Colonic mucosa (tissue), 4 donors: ENCODE results near the gene CNTNAP5. TPM values are rescaled to one million over a fixed set of nuclear protein-coding genes. Genes with fewer than 3 reads are reported as not detected.

Experiments
- DNase-seq: peaks from one replicate; pipeline ENCODE4 v3.0.0-alpha.2; 2020
- H3K27ac ChIP-seq: fragments of 200-600 bp; one replicate; pipeline ENCODE4 v1.8.0; 2021
- H3K27me3 ChIP-seq: fragments of 200-600 bp; one replicate; pipeline ENCODE4 v1.8.0; 2021
- H3K36me3 ChIP-seq: fragments of 200-600 bp; one replicate; pipeline ENCODE4 v1.8.0; 2021
- H3K4me1 ChIP-seq: fragments of 200-600 bp; one replicate; pipeline ENCODE4 v1.8.0; 2021; ENCODE audit warnings: mild to moderate bottlenecking
- H3K4me3 ChIP-seq: fragments of 200-600 bp; one replicate; pipeline ENCODE4 v1.8.0; 2021
- H3K9ac ChIP-seq, 2 donors: one replicate each; pipeline ENCODE4 v1.7.0; 2013; ENCODE audit warnings: control low read depth in 2 of 2, low read depth in 2 of 2, low read length in 2 of 2
- H3K9me3 ChIP-seq: fragments of 200-600 bp; one replicate; pipeline ENCODE4 v1.8.0; 2021
- intact Hi-C: fragments of 100-400 bp; cut with DNase I; formaldehyde crosslinking; loops from one replicate; pipeline ENCODE4 v1.14.1; 2022
- total RNA-seq, 2 donors: library from RNA; stranded (reverse); fragmentation: NEBNext Ultra II Directional in 1 of 2; extraction: Animal tissue kit (Norgen Biotek cat#: 25700) in 1 of 2; gene quantifications; one replicate each; pipeline ENCODE4 v1.2.1, GENCODE V29; 2021
- TF ChIP-seq, protein P1 (sequence below): fragments of 200-600 bp; IDR thresholded peaks from one replicate; pipeline ENCODE4 v1.8.0; 2022; ENCODE audit warnings: antibody characterized with exemption, mild to moderate bottlenecking
- donor health status: healthy.
- donor health status: DM: no; HTN: no; CAD: no.
- donor health status: DM: no; HTN: no; CAD: no.

The CNTNAP5 gene
- total RNA-seq, 2 donors from 2014 or later, result 0.35 TPM; not detected in 1

DNA sequence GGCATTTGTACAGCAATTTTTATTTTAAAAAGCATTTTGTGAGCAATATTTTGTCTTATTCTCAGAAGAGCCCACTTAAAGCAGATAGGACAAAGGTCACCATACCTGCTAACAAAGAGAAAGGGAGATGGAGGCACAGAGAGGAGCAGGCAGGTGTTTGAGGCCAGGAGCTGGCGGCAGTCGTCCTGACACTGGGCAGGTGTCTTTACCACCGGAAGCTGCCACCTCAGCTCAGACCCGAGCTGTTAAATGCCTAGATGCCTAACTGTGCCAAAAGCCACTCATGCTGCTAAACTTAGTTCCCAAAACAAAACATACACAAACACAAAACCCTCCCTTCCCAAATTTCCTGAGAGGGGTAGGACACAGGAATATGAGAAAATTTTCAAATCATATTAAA, 120.9 kb downstream of the CNTNAP5 start:
- intact Hi-C loops, result no loop called here
- Histone ChIP-seq H3K27me3 (no peaks in the 10 kb centered on the region), H3K4me3 (no peak overlapping the region), H3K36me3 (no peaks in the 10 kb centered on the region), H3K4me1 (no peaks in the 10 kb centered on the region), H3K27ac (no peak overlapping the region), H3K9me3 (no peaks in the 10 kb centered on the region), H3K9ac (no peak overlapping the region)
- no peak for DNase-seq
- TF ChIP-seq, protein P1, sequence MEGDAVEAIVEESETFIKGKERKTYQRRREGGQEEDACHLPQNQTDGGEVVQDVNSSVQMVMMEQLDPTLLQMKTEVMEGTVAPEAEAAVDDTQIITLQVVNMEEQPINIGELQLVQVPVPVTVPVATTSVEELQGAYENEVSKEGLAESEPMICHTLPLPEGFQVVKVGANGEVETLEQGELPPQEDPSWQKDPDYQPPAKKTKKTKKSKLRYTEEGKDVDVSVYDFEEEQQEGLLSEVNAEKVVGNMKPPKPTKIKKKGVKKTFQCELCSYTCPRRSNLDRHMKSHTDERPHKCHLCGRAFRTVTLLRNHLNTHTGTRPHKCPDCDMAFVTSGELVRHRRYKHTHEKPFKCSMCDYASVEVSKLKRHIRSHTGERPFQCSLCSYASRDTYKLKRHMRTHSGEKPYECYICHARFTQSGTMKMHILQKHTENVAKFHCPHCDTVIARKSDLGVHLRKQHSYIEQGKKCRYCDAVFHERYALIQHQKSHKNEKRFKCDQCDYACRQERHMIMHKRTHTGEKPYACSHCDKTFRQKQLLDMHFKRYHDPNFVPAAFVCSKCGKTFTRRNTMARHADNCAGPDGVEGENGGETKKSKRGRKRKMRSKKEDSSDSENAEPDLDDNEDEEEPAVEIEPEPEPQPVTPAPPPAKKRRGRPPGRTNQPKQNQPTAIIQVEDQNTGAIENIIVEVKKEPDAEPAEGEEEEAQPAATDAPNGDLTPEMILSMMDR, result no peak

- no peaks in the 10 kb centered on the region for H3K36me3 ChIP-seq
- intact Hi-C loops, result no loop called here
- H3K4me3 ChIP-seq, result no peak overlapping the region
- H3K9ac ChIP-seq, result no peak overlapping the region
- DNase-seq, result no peak
- no peaks in the 10 kb centered on the region for H3K27me3 ChIP-seq
- H3K27ac ChIP-seq, result no peak overlapping the region
- TF ChIP-seq, protein P1, result no peak
- no peaks in the 10 kb centered on the region for H3K9me3 ChIP-seq
- no peaks in the 10 kb centered on the region for H3K4me1 ChIP-seq
Measured at GRCh38 chr2:124147552-124147951, 122.5 kb downstream of the CNTNAP5 start.

DNA sequence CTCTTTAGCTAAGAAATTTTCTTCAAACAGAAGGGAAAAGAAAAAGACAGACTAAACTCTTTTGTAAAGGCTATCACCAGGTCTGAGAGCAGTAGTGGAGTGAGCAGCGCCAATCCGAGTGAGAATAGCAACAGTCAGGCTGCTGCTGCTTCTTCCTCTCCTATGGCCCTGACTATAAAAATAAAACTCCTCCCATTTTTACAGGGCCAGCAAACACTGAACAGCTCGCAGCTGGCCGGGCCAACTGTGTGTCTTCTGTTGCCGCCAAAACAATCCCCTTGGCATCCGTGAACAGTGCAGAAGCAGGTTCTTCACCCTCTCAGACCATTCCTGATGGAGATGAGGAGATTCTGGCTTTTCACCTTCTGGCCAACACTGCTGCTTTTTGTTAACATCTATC, 124.5 kb downstream of the CNTNAP5 start:
- no peak overlapping the region for H3K9ac ChIP-seq
- DNase-seq, result no peak
- no peaks in the 10 kb centered on the region for H3K36me3 ChIP-seq
- no peak overlapping the region for H3K4me3 ChIP-seq
- H3K27me3 ChIP-seq, result no peaks in the 10 kb centered on the region
- no peak overlapping the region for H3K27ac ChIP-seq
- intact Hi-C loops, result no loop called here
- H3K9me3 ChIP-seq, result no peaks in the 10 kb centered on the region
- no peaks in the 10 kb centered on the region for H3K4me1 ChIP-seq
- TF ChIP-seq, protein P1, result no peak

- no peak overlapping the region for H3K4me3 ChIP-seq
- intact Hi-C loops, result no loop called here
- no peaks in the 10 kb centered on the region for H3K36me3 ChIP-seq
- H3K4me1 ChIP-seq, result no peaks in the 10 kb centered on the region
- TF ChIP-seq, protein P1, result no peak
- H3K27me3 ChIP-seq, result no peaks in the 10 kb centered on the region
- no peak overlapping the region for H3K9ac ChIP-seq
- no peak overlapping the region for H3K27ac ChIP-seq
- DNase-seq, result no peak
- H3K9me3 ChIP-seq, result no peaks in the 10 kb centered on the region
Measured at GRCh38 chr2:124151691-124152090, 126.6 kb downstream of the CNTNAP5 start.

DNA sequence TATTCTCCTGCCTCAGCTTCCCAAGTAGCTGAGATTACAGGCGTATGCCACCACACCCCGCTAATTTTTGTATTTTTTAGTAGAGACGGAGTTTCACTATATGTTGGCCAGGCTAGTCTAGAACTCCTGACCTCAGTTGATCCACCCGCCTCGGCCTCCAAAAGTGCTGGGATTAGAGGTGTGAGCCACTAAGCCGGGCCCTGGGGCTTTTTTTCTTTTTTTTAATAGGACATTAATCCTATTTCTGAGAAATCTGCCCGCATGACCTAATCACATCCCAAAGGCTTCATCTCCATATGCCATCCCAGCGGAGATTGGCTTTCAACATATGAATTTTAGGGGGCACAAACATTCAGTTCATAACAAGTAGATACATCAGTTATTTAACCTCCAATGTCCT, 128.6 kb downstream of the CNTNAP5 start:
- no peak for DNase-seq
- Histone ChIP-seq H3K27ac (no peak overlapping the region), H3K36me3 (no peaks in the 10 kb centered on the region), H3K9ac (no peak overlapping the region), H3K4me3 (no peak overlapping the region), H3K9me3 (no peaks in the 10 kb centered on the region), H3K27me3 (no peaks in the 10 kb centered on the region), H3K4me1 (no peaks in the 10 kb centered on the region)
- intact Hi-C loops, result no loop called here
- TF ChIP-seq, protein P1, result no peak

- H3K27me3 ChIP-seq, result no peaks in the 10 kb centered on the region
- H3K4me1 ChIP-seq, result no peaks in the 10 kb centered on the region
- TF ChIP-seq, protein P1, result no peak
- no peaks in the 10 kb centered on the region for H3K9me3 ChIP-seq
- no peak overlapping the region for H3K27ac ChIP-seq
- intact Hi-C loops, result no loop called here
- H3K4me3 ChIP-seq, result no peak overlapping the region
- no peak overlapping the region for H3K9ac ChIP-seq
- no peak for DNase-seq
- H3K36me3 ChIP-seq, result no peaks in the 10 kb centered on the region
Measured at GRCh38 chr2:124159166-124159565, 134.1 kb downstream of the CNTNAP5 start.
